GM12878 (cell line): ENCODE measurements around the gene TMPRSS15. TPM values are rescaled to one million over a fixed set of nuclear protein-coding genes. Genes with fewer than 3 reads are reported as not detected.

Experiments used
- ATAC-seq: fragments of 200-7000 bp; cut with Tn5 transposase; 3 replicates; pipeline ENCODE4 v1.9.1; 2020; ENCODE audit warnings: mild to moderate bottlenecking, moderate library complexity
- BruUV-seq: library from RNA; stranded (reverse); fragments of 400-500 nt; replicated peaks from 2 replicates; lab custom pipeline; 2021; lab: Mats Ljungman, UMichigan
- CTCF ChIA-PET: fragments of 300-600 bp; sonication (Branson Sonifier 250); formaldehyde crosslinking; extraction: SDS; loops from one replicate; lab custom pipeline; 2021; ENCODE audit warnings: inconsistent platforms; lab: Yijun Ruan, JAX
- POLR2A ChIA-PET: fragments of 350-600 bp; formaldehyde crosslinking; extraction: SDS; loops from one replicate; lab custom pipeline; 2021; ENCODE audit warnings: inconsistent platforms; lab: Charles Lee
- RAD21 ChIA-PET: fragments of 300-600 bp; sonication (Branson Sonifier 250); formaldehyde crosslinking; loops from one replicate; lab custom pipeline; 2023; ENCODE audit warnings: antibody characterized with exemption; ENCODE audit not compliant: unreplicated experiment; lab: Charles Lee
- SMC1A ChIA-PET: fragments of 300-600 bp; sonication (Branson Sonifier 250); formaldehyde crosslinking; loops from one replicate; lab custom pipeline; 2023; ENCODE audit not compliant: unreplicated experiment, uncharacterized antibody; lab: Charles Lee
- DNase-seq: peaks from one replicate; pipeline ENCODE4 v3.0.0-alpha.2; 2011; ENCODE audit warnings: low read depth, low spot score
- FAIRE-seq: peaks from 3 replicates; lab custom pipeline; 2011; peaks lifted over from hg19 to GRCh38; lab: Jason Lieb, UNC
- H2AFZ ChIP-seq: 2 replicates; pipeline ENCODE4 v1.6.0; 2011; ENCODE audit warnings: low read depth, low read length, control low read depth; ENCODE audit not compliant: control insufficient read depth
- H3K27ac ChIP-seq: 2 replicates; pipeline ENCODE4 v1.5.1; 2011; ENCODE audit warnings: control low read depth; ENCODE audit not compliant: control insufficient read depth, insufficient read depth
- H3K27me3 ChIP-seq, 2 experiments: replicated peaks in 1 of 2; 2 replicates each; pipeline versions ENCODE4 v1.6.0 to v1.6.1; 2011; ENCODE audit warnings: low read length in 1 of 2; ENCODE audit not compliant: control insufficient read depth in 2 of 2, insufficient read depth in 2 of 2
- H3K36me3 ChIP-seq, 2 experiments: 2 replicates each; pipeline ENCODE4 v1.5.1; 2011; ENCODE audit warnings: low read length in 1 of 2; ENCODE audit not compliant: control insufficient read depth in 2 of 2, insufficient read depth in 2 of 2
- H3K4me1 ChIP-seq: 2 replicates; pipeline ENCODE4 v1.6.1; 2011; ENCODE audit warnings: mild to moderate bottlenecking, low read length, moderate library complexity, mixed read lengths; ENCODE audit not compliant: control insufficient read depth, insufficient read depth
- H3K4me2 ChIP-seq: 2 replicates; pipeline ENCODE4 v1.6.0; 2011; ENCODE audit warnings: control low read depth; ENCODE audit not compliant: control insufficient read depth, insufficient read depth
- H3K4me3 ChIP-seq: fragments of 200-600 bp; sonication (generic); 2 replicates; pipeline ENCODE4 v1.5.1; 2016
- H3K79me2 ChIP-seq: 2 replicates; pipeline ENCODE4 v1.6.0; 2011; ENCODE audit warnings: low read length; ENCODE audit not compliant: control insufficient read depth, insufficient read depth
- H3K9ac ChIP-seq: 2 replicates; pipeline ENCODE4 v1.8.0; 2011; ENCODE audit warnings: low read length, control low read depth, mixed read lengths; ENCODE audit not compliant: control insufficient read depth, insufficient read depth
- H3K9me3 ChIP-seq: replicated peaks from 3 replicates; pipeline ENCODE4 v1.5.1; 2011; ENCODE audit warnings: mild to moderate bottlenecking, low read length; ENCODE audit not compliant: control insufficient read depth, insufficient read depth
- H4K20me1 ChIP-seq: 2 replicates; pipeline ENCODE4 v1.6.0; 2011; ENCODE audit not compliant: control insufficient read depth, insufficient read depth
- GATAD2B ChIP-seq: fragments of 450-650 bp; conservative IDR thresholded peaks from 2 replicates; pipeline ENCODE4 v1.6.1; 2017; ENCODE audit warnings: low read depth, mild to moderate bottlenecking, moderate library complexity
- HDAC6 ChIP-seq: fragments of 200-600 bp; sonication (generic); IDR thresholded peaks from one replicate; pipeline ENCODE4 v1.8.0; 2017; ENCODE audit warnings: antibody characterized with exemption; ENCODE audit not compliant: unreplicated experiment
- IKZF1 ChIP-seq: fragments of 450-650 bp; conservative IDR thresholded peaks from 2 replicates; pipeline ENCODE4 v1.6.1; 2017; ENCODE audit warnings: antibody characterized with exemption, mild to moderate bottlenecking
- MEF2B ChIP-seq: fragments of 450-650 bp; IDR thresholded peaks from 2 replicates; pipeline ENCODE4 v1.6.1; 2018; ENCODE audit warnings: mild to moderate bottlenecking, moderate library complexity; ENCODE audit not compliant: partially characterized antibody, poor library complexity, severe bottlenecking
- MXI1 ChIP-seq: fragments of 150-350 bp; IDR thresholded peaks from 2 replicates; pipeline ENCODE4 v1.6.1; 2011; ENCODE audit warnings: low read depth, mild to moderate bottlenecking, inconsistent platforms, low read length, improper control_type of control experiment
- NFYB ChIP-seq: IDR thresholded peaks from 2 replicates; pipeline ENCODE4 v1.6.1; 2011; ENCODE audit warnings: low read depth, mild to moderate bottlenecking, low read length, improper control_type of control experiment, moderate library complexity; ENCODE audit not compliant: insufficient read depth
- RAD51 ChIP-seq: fragments of 450-650 bp; IDR thresholded peaks from 2 replicates; pipeline ENCODE4 v1.6.1; 2016; ENCODE audit warnings: moderate library complexity, mild to moderate bottlenecking, inconsistent platforms
- SIN3A ChIP-seq: IDR thresholded peaks from 2 replicates; pipeline ENCODE4 v1.6.1; 2012; ENCODE audit warnings: low read depth, low read length, improper control_type of control experiment
- SMC3 ChIP-seq: IDR thresholded peaks from 2 replicates; pipeline ENCODE4 v1.6.1; 2011; ENCODE audit warnings: low read length, improper control_type of control experiment, borderline replicate concordance
- STAT1 ChIP-seq: fragments of 450-650 bp; conservative IDR thresholded peaks from 2 replicates; pipeline ENCODE4 v1.6.1; 2014; ENCODE audit warnings: antibody characterized with exemption, mild to moderate bottlenecking
- SUZ12 ChIP-seq: fragments of 200-600 bp; sonication (generic); IDR thresholded peaks from one replicate; pipeline ENCODE4 v1.6.1; 2018; ENCODE audit warnings: antibody characterized with exemption, mild to moderate bottlenecking; ENCODE audit not compliant: unreplicated experiment
- TBL1XR1 ChIP-seq: IDR thresholded peaks from 2 replicates; pipeline ENCODE4 v1.6.1; 2012; ENCODE audit warnings: low read depth, low read length, improper control_type of control experiment
- WGBS: methylation state at CpG from one replicate; pipeline ENCODE4 v1.1.6; 2016; ENCODE audit warnings: low lambda C conversion rate; ENCODE audit not compliant: insufficient replicate concordance, insufficient coverage; ENCODE audit errors: missing lambda C conversion rate; 5-methylcytosine and 5-hydroxymethylcytosine counted together
- in situ Hi-C: fragments of 300-500 bp; cut with MboI; formaldehyde crosslinking; loops from 9 replicates; pipeline ENCODE4 v1.14.3; 2018; ENCODE audit warnings: mixed read lengths
- intact Hi-C: fragments of 100-400 bp; cut with micrococcal nuclease; formaldehyde crosslinking; loops from one replicate; pipeline ENCODE4 v1.14.2; 2022; ENCODE audit not compliant: unreplicated experiment
- polyA plus RNA-seq, 11 experiments: library from polyadenylated mRNA; depleted of rRNA in 4 of 11; unstranded in 6 of 11; stranded (reverse) in 5 of 11; fragments of >200 nt; fragmentation: Nextera tagmentation in 4 of 11; fragmentation: Illumina TruSeq in 1 of 11; extraction: Ambion mirVana in 4 of 11; extraction: Trizol in 1 of 11; gene quantifications; 1 replicate in 1 of 11; 2 replicates in 10 of 11; pipeline versions ENCODE4 v1.2.1 to v1.2.3, GENCODE V29; 2011 to 2016; ENCODE audit warnings: inconsistent platforms in 2 of 11, missing spikeins in 2 of 11, low read depth in 1 of 11
- total RNA-seq, 4 experiments: library from RNA; depleted of rRNA in 3 of 4; stranded (reverse); fragments of >200 nt in 3 of 4; fragmentation: Illumina TruSeq in 1 of 4; extraction: Trizol in 1 of 4; gene quantifications; 2 replicates each; pipeline versions ENCODE4 v1.2.1 to v1.2.3, GENCODE V29; 2013 to 2021
- TF ChIP-seq, protein P1 (sequence below): fragments of 450-650 bp; IDR thresholded peaks from 2 replicates; pipeline ENCODE4 v1.6.1; 2018; ENCODE audit warnings: mild to moderate bottlenecking, low read depth, moderate library complexity; ENCODE audit not compliant: partially characterized antibody
- TF ChIP-seq, protein P2 (sequence below): fragments of 450-650 bp; formaldehyde crosslinking; IDR thresholded peaks from 2 replicates; pipeline ENCODE4 v1.4.0; 2022; ENCODE audit warnings: mild to moderate bottlenecking, moderate library complexity

Gene TMPRSS15
- total and polyA plus RNA-seq, 10 of the 15 experiments (the other 5 are each of a cell fraction or from before 2014, with no cell fraction given) = 0.02 to 0.11 TPM; not detected in 8

DNA sequence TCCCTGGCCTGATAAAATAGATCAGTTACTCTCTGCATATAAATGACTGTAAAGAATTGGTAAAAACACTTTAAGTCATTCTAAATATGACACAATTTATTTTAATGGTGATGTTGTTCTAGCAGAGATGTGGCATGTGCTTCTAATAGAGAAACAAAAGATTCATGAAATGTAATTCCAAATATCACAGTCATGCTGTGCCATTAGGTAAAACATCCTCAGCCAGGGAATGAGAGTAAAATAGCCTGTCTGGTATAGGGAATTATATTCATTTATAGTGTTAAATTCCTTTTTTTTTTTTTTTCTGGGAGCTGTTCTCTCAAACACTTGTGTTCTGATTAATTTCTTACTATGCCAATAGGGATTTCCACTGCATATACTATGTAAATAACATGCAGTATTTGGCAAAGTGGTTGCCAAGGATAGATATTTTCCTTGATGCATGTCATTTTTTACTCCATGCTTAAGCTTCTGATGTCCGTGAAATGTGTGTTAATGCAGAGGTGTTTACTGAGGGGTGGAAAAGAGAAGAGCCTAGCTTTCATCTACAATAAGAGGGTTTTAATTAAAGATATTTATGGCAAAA lies 67.8 kb downstream of the TMPRSS15 start (continued):
- TF ChIP-seq SUZ12 (no peak), RAD51 (no peak)

DNA sequence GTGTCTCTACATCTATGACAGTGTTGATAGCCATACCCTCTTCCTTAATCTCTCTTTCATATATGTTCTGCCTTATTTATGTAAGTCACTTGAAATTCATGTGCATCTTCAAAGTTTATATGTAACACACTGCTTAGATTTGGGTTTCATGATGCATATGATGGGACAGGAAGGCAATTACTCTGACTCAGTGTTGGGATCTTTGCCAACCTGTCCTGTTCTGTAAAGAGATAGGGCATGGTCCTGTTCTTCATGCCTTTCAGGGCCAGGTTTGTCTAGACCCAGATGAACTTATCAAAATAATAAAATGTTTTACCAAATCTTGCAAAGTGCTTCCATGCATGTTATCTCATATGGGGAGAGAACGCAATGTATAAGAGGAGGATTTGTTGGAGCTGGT lies 69.5 kb downstream of the TMPRSS15 start:
- POLR2A ChIA-PET = no interaction called here
- TF ChIP-seq, protein P1, sequence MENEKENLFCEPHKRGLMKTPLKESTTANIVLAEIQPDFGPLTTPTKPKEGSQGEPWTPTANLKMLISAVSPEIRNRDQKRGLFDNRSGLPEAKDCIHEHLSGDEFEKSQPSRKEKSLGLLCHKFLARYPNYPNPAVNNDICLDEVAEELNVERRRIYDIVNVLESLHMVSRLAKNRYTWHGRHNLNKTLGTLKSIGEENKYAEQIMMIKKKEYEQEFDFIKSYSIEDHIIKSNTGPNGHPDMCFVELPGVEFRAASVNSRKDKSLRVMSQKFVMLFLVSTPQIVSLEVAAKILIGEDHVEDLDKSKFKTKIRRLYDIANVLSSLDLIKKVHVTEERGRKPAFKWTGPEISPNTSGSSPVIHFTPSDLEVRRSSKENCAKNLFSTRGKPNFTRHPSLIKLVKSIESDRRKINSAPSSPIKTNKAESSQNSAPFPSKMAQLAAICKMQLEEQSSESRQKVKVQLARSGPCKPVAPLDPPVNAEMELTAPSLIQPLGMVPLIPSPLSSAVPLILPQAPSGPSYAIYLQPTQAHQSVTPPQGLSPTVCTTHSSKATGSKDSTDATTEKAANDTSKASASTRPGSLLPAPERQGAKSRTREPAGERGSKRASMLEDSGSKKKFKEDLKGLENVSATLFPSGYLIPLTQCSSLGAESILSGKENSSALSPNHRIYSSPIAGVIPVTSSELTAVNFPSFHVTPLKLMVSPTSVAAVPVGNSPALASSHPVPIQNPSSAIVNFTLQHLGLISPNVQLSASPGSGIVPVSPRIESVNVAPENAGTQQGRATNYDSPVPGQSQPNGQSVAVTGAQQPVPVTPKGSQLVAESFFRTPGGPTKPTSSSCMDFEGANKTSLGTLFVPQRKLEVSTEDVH = no peak
- TF ChIP-seq, protein P2, sequence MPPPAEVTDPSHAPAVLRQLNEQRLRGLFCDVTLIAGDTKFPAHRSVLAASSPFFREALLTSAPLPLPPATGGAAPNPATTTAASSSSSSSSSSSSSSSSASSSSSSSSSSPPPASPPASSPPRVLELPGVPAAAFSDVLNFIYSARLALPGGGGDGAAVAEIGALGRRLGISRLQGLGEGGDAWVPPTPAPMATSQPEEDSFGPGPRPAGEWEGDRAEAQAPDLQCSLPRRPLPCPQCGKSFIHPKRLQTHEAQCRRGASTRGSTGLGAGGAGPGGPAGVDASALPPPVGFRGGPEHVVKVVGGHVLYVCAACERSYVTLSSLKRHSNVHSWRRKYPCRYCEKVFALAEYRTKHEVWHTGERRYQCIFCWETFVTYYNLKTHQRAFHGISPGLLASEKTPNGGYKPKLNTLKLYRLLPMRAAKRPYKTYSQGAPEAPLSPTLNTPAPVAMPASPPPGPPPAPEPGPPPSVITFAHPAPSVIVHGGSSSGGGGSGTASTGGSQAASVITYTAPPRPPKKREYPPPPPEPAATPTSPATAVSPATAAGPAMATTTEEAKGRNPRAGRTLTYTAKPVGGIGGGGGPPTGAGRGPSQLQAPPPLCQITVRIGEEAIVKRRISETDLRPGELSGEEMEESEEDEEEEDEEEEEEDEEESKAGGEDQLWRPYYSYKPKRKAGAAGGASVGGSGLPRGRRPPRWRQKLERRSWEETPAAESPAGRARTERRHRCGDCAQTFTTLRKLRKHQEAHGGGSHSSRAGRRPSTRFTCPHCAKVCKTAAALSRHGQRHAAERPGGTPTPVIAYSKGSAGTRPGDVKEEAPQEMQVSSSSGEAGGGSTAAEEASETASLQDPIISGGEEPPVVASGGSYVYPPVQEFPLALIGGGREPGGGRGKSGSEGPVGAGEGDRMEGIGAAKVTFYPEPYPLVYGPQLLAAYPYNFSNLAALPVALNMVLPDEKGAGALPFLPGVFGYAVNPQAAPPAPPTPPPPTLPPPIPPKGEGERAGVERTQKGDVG (CRISPR knock-in tag) = no peak
- TF ChIP-seq SMC3 = no peak
- TF ChIP-seq SUZ12 = no peak
- TF ChIP-seq GATAD2B = no peak
- TF ChIP-seq SIN3A = no peak
- no peak for TF ChIP-seq HDAC6
- no peak for TF ChIP-seq TBL1XR1
- TF ChIP-seq STAT1 = no peak
- TF ChIP-seq MXI1 = no peak
- no peak for TF ChIP-seq MEF2B
- TF ChIP-seq IKZF1 = no peak
- no peak for TF ChIP-seq NFYB

More for the DNA sequence above, 69.5 kb downstream of the TMPRSS15 start:
- no peak for FAIRE-seq
- ChIA-PET SMC1A (no interaction called here), RAD21 (no interaction called here), CTCF (no interaction called here)
- intact Hi-C loops = no loop called here
- BruUV-seq = no TSS peak
- Histone ChIP-seq H3K4me2 (no peak overlapping the region), H3K27ac (no peak overlapping the region), H3K36me3 (no peaks in the 10 kb centered on the region), H3K27me3 (no peaks in the 10 kb centered on the region), H3K79me2 (no peaks in the 10 kb centered on the region), H4K20me1 (no peaks in the 10 kb centered on the region), H2AFZ (no peak overlapping the region), H3K4me1 (no peaks in the 10 kb centered on the region), H3K9ac (no peak overlapping the region), H3K9me3 (no peaks in the 10 kb centered on the region), H3K4me3 (no peak overlapping the region)
- ATAC-seq = no peak
- in situ Hi-C loops = no loop called here
- 96% methylated on average over 1 of the region's 1 CpG for WGBS
- DNase-seq = no peak
